Endometrial microvascular endothelial cells (primary cell): Measurements from ENCODE around the gene ATP5F1D. TPM values are rescaled to one million over a fixed set of nuclear protein-coding genes. Genes with fewer than 3 reads are reported as not detected.

Experiments
- in situ Hi-C: cut with HindIII; loops from 2 replicates; pipeline ENCODE4 v1.10.0; 2017; ENCODE audit warnings: low sequenced_read_pairs, low pct_unique_long_range_greater_than_20kb; ENCODE audit errors: inconsistent ontology term
- total RNA-seq: library from RNA; depleted of rRNA; stranded (reverse); fragments of >200 nt; gene quantifications from one replicate; pipeline ENCODE4 v1.2.3, GENCODE V29; 2015; ENCODE audit errors: inconsistent ontology term

Gene ATP5F1D
- total RNA-seq, 1 donor from 2014 or later, result 75.4 TPM

DNA sequence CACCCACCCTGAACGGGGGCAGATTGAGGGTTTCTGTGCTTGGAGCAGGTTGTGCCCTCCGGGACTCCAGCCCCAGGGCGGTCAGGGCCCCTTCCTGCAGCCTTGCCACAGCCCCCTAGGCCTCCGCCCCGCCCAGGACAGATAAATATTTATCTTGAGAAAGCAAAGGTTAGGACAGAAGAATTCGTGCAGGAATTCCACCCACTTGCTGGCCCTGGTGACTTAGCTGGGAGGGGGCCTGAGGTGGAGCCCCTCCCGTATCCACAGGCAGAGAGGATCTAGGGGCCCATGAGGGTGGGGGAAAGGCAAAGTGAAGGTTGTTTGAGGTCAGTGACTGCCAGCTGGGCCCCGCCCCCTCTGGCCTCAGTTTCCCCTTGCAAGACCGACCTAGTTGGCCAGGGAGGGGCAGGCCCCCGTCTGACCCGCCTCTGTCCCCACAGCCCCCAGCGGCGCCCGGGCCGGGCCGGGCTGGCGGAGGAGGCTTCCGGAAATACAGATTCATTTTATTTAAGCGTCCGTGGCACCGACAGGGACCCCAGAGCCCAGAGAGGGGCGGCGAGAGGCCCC lies 12.0 kb downstream of the ATP5F1D start:
- in situ Hi-C loops, result no loop called here

DNA sequence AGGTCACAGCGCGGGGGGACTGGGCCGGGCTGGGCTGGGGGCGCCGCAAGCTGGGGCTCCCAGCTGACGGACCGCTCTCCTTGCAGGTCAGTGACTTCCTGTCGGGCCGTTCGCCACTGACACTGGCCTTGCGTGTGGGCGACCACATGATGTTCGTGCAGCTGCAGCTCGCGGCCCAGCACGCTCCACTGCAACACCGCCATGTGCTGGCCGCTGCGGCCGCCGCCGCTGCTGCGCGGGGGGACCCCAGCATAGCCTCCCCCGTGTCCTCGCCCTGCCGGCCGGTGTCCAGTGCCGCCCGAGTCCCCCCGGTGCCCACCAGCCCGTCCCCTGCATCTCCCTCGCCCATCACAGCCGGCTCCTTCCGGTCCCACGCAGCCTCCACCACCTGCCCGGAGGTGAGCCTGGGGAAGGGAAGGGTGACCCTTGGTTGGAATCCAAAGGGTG lies 12.6 kb downstream of the ATP5F1D start:
- in situ Hi-C loops, result no loop called here

DNA sequence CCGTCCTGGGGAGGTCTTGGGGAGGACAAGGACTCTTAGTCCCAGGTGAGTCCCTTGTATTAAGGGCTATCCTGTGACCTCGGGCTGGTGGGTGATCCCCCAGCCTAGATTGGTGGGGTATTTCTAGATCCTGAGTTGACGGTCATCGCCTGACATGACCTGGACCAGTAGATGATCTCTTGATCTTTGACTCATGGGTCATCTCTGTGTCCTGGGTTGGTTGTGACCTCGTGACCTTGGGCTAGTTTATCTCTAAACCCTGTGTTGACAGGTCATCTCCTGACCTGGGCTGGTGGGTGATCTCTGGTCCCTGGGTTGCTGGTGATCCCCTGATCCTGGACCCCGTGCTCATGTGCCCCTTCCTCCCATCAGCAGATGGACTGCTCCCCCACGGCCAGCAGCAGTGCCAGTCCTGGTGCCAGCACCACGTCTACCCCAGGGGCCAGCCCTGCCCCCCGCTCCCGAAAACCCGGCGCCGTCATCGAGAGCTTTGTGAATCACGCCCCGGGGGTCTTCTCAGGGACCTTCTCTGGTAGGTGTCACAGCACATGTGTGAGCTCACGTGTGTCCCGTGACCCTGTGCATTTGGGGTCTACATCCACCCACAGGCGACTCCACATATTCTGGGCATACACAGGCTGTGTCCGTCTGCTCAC lies 13.1 kb downstream of the ATP5F1D start:
- in situ Hi-C loops, result no loop called here

DNA sequence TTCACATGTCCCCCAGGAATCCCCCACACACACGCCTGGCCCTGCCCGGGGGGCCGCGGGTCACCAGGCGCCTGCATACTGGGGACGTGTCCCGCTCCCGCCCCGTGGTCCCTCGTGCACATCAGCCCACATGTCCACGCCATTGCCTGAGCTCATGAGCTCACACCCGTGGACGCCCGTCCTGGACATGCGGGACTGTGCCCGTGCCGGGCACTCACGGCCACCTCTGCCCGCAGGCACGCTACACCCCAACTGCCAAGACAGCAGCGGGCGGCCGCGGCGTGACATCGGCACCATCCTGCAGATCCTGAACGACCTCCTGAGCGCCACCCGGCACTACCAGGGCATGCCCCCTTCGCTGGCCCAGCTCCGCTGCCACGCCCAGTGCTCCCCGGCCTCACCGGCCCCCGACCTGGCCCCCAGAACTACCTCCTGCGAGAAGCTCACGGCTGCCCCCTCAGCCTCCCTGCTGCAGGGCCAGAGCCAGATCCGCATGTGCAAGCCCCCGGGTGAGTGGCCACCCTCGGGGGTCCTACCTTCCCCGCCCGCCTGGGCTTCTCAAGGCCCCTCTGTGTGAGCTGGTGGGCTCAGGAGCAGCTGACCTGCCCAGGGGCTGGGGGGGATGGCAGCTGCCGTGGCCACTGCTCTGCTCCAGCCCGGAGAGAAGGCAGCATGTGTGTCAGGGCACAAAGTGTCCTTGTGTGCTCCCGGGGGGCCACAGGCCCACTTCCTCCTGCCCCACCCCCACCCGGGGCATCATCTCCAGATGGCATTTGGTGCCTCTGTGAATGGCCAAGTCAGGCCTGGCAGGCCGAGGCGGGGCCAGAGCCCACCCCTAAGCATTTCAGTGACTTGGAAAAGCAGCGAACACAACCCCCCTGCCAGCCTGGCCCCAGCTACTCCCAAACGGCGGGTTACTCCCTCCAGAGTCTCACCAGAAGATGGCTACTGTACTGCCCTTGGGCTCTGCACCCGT lies 13.9 kb downstream of the ATP5F1D start:
- in situ Hi-C loops, result no loop called here

DNA sequence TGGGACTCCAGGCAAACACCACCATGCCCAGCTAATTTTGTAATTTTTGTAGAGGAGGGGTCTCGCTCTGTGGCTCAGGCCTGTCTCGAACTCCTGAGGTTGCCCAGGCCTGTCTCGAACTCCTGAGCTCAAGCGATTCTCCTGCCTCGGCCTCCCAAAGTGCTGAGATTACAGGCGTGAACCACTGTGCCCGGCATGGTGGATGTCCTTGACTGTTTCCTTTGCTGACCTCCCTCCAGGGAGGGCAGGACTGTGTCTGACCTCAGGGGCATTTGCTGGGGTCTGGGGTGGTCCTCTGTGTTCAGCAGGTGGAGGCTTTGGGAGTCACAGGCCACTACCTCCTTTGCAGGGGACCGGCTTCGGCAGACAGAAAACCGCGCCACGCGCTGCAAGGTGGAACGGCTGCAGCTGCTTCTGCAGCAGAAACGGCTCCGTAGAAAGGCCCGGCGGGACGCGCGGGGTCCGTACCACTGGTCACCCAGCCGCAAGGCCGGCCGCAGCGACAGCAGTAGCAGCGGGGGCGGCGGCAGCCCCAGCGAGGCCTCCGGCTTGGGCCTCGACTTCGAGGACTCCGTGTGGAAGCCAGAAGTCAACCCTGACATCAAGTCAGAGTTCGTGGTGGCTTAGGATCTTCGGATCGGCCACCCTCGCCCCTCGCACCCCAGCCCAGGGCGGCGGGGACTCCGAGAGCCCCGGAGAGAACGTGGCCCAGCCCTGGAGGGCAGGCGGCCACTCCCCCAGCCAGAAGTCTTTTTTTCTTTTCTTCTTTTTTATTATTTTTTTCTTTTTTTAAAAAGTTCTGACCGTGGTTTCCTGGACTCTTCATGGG lies 15.3 kb downstream of the ATP5F1D start:
- in situ Hi-C loops, result no loop called here

- in situ Hi-C loops, result no loop called here
These were observed 16.1 kb downstream of the ATP5F1D start for GRCh38 chr19:1257475-1258162.

DNA sequence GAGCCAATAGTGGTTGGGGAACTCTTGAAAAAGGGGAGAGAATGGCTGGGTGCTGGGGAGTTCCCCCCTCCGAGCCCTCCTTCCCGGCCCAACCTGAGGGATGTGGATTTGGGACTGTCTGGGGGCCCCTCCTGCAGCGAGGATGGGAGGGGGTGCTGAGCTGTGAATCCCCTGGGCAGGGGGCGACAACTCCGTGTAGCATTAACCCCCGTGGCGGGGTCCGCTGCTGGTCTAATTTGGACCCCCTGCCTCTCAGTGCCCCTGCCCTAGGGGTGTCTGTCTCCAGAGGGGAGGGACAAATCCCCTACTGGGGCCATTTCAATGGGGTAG lies 16.6 kb downstream of the ATP5F1D start:
- in situ Hi-C loops, result no loop called here

DNA sequence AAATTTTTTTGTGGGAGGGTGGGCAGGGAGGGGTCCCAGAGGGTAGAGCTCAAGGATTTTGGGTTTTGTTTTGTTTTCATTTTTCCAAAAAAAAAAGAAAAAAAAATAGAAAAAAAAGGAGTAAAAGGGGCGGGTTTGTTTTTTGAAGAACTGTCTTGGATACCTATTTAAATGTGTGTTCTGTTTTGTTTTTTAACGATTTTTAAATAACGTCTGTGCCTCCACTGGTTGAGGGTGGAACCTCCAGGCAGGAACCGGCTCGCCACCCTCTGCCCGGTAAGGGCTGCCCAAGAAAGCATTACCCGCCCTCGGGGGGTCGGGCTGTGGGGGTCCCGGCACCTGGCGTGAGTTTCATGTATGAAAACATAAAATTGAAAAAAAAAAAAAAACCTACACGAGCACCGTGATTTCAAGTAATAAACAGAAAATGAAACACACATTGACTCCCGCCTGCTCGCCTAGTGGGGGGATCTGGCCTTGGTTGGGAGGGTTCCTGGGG lies 17.2 kb downstream of the ATP5F1D start:
- in situ Hi-C loops, result no loop called here

DNA sequence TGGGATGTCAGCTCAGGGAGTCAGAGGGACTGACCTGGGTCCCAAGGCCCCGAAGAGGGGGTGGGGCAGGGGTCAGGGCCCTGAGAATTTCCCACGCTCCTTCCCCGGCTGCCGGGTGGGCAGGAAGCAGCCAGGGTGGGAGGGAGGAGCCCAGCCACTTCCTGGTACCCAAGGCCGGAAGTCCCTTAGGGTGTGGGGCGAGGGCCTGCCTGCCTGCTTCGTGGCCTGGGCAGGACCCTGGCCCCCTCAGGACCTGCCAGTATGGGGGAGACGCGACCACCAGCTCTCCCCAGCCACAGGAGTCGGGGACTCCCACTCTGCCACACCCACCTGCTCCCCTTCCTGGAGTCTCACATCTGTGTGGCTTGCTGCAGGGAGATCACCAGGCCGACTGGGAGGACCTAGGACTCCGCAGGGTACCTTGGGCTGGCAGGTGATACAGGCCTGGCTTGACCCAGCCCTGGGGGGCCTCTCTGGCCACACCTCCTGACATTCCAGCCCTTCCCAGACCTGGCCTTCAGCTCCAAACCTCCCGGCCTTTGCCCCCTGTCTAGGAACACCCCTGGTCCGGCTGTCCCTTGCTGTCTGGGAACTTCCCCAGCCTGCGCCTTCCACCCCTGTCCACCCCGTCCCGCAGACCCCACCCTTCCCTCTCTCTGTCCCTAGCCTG lies 17.8 kb downstream of the ATP5F1D start:
- in situ Hi-C loops, result no loop called here

DNA sequence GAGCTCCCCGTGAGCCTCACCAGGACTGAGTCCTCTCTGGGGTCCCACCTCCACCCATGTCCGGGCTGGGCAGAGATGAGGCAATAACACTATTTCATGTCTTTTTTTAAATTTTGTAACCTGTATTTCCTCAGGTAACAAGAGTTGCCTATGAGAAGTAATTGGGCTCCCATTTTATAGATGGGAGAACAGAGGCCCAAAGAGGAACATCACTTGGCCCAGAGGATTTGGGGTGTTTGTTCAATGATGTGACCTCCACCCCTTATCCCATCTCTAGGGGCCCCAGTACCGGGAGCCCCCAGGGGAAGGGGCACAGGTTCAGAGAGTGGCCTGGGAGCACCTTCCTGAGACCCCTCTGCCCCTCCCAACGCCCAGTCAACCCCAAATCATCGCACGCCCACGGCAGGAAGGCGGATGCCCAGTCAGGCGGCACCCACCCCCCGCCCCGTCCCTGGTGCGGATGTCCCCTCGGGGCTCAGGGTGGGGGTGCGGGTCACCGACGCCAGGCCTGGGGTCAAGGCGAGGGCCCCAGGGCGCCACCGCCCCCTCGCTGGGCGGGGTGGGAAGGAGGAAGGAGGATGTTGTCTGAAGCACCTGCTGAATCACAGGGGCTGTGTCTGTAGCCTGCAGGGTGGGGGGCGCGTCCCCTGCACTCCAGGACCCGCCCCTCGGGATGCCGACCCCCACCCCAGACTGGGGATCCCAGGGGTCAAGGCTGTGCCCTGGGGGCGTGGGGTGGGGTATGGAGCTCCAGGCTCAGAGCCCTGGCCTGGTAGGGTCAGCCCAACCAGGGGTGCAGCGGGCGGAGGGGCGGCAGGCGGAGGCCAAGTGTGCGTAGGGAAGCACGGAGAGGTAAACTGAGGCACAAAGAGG lies 18.6 kb downstream of the ATP5F1D start:
- in situ Hi-C loops, result no loop called here

DNA sequence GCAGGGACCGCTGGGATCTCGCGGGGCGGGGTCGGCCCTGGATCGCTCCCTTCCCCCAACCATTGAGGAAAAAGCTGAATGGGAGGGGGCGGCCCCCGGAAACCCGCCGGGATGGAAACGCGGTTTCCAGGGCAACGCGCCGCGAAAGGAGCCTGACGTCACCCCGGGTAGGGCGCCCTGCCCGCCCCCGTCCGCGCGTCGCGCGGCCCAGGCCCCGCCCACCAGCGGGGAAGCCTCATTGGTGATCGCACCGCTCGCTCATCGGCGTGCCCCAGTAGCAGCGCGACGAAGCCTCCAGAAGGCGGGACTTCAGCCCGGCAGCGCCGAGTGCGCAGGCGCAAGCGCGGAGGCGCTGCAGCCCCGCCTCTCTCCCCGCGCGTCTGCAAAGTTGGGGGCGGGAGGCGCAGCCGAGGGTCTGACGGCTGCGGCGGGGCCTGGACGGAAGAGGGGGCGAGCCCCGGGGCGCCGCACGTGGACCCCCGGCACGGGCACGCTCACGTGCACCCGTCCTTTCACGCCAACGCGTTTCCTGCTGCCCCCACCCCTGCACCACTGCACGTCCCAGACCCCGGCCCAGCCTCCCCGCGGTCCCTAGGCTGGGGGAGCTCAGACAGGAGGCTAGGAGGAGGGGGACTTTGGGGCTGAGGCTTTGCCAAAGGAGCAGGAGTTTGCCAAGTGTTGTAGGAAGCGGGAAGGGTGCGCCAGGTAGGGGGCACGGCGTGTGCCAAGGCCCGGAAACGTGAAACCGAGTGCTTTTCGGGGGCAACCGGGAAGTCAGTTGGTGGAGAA lies 19.4 kb downstream of the ATP5F1D start:
- in situ Hi-C loops, result no loop called here

GRCh38 chr19:1261538-1261797 lies 19.9 kb downstream of the ATP5F1D start:
- in situ Hi-C loops, result no loop called here

DNA sequence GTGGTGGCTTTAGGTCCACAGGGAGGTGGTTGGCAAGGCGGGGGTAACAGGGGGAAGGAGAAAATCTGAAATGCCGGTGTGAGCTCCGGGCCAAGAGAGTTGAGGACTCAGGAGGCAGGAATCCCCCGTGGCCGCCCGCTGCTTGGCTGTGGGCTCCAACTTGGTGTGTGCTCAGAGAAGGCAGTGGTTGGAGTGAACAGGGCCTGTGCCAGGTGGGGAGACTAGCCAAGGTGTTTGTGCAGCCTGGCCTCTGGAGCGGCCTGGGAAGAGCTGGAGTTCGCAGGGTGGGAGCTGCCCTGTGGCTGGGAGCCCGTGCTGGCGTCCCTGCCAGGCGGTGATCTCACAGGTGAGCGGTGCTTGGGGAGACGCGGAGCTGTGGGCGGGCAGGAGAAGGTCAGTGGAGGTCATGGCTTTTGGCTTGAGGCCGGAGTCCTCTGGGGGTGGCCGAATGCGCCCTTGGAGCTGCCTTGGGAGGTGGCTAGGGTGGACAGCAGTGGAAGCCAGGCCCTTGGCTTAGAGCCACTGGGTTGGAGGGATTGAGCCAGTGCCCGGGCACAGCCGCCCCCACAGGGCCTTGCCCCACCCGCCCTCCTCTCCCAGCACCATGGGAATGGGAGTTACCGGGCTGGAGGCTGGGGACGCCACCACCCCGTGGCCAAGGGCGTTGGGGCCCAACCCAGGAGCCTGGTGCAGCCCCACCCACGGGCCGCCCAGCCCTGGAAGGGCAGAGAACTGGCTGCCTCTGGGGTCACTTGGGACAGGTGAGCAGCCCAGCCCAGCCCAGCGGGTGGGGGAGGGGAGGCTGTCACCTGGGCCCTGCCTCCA lies 20.5 kb downstream of the ATP5F1D start:
- in situ Hi-C loops, result no loop called here

DNA sequence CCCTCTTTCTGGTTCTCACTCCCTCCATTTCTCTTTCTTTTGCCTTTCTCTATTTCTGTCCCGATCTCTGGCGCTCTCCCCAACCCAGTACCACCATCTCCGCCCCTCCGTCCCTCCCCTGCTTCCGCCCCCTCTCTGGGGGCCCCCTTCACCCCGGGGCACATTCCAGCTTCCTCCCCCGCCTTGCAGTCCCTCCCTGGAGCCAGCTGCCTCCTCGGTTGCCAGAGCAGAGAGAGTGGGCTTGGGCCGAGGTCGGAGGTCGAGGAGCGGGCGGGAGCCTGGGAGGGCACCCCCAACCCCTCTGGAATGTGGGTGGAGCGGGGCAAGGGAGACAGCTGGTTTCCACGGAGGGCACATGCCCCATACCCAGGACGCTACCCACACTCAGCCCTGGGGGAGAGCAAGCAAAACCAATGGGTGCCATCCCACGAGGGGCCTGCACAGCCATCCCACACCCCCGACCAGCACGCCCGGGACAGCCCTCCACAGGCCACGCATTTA lies 21.1 kb downstream of the ATP5F1D start:
- in situ Hi-C loops, result no loop called here

GRCh38 chr19:1263188-1263587 lies 21.6 kb downstream of the ATP5F1D start:
- in situ Hi-C loops, result no loop called here
